Lower leg skin (tissue), 4 donors: Measurements from ENCODE around the gene GPR62. TPM values are rescaled to one million over a fixed set of nuclear protein-coding genes. Genes with fewer than 3 reads are reported as not detected.

Source experiments
- DNase-seq, 2 donors: peaks; one replicate each; pipeline ENCODE4 v3.0.0-alpha.2; 2019; ENCODE audit warnings: low spot score in 2 of 2
- H3K4me3 ChIP-seq: fragments of 200-600 bp; sonication (generic); 2 replicates; pipeline ENCODE4 v1.5.1; 2017; ENCODE audit warnings: mild to moderate bottlenecking, low read depth; ENCODE audit not compliant: poor library complexity, severe bottlenecking
- POLR2A ChIP-seq, 2 donors: fragments of 450-650 bp; IDR thresholded peaks; one replicate each; pipeline ENCODE4 v1.6.1; 2016 to 2017; ENCODE audit warnings: antibody characterized with exemption in 2 of 2, mild to moderate bottlenecking in 1 of 2, moderate library complexity in 1 of 2
- WGBS, 2 donors: methylation state at CpG; one replicate each; pipeline ENCODE4 v1.1.5; 2018; 5-methylcytosine and 5-hydroxymethylcytosine counted together
- intact Hi-C: fragments of 100-400 bp; cut with DNase I; formaldehyde crosslinking; loops from one replicate; pipeline ENCODE4 v1.15.0; 2023; ENCODE audit warnings: low total_unique reads
- total RNA-seq, 4 donors: library from RNA; depleted of rRNA; stranded (reverse); fragments of >200 nt; gene quantifications; one replicate each; pipeline ENCODE4 v1.1.0, GENCODE V29; 2016
- TF ChIP-seq, protein P1 (sequence below), 3 donors: fragments of 450-650 bp; IDR thresholded peaks; one replicate each; pipeline ENCODE4 v1.5.1; 2016; ENCODE audit warnings: antibody characterized with exemption in 3 of 3, mild to moderate bottlenecking in 3 of 3, moderate library complexity in 2 of 3

GPR62 gene
- total RNA-seq, 4 donors from 2014 or later = not detected

DNA sequence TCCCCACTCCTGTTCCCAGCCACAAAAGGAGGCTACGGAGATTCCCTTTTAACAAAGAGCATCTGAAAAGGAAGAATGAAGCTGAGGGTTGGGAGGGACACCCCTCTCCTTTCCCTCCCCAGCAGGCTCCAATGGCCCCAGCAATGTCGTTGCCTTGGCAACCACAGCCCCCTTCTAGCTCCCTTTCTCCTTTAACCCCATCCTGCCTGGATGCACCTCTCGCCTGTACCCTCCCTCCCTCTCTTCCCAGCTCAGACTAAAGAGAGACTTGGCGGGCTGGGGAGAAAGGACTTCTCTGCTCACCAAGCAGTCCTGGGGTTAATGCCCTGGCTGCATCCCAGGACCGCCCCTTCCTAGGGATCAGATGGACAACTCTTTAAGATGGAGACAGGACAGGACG is 47.6 kb downstream of the GPR62 start:
- H3K4me3 ChIP-seq = no peak overlapping the region
- WGBS, 2 donors = 76% methylated on average over 6 of the region's 6 CpGs
- DNase-seq = no peak
- intact Hi-C loops = loop anchor here (5.0 kb wide), 2 partner anchors 120 to 140 kb away; no protein-coding TSS in a partner anchor
- TF ChIP-seq, protein P1, sequence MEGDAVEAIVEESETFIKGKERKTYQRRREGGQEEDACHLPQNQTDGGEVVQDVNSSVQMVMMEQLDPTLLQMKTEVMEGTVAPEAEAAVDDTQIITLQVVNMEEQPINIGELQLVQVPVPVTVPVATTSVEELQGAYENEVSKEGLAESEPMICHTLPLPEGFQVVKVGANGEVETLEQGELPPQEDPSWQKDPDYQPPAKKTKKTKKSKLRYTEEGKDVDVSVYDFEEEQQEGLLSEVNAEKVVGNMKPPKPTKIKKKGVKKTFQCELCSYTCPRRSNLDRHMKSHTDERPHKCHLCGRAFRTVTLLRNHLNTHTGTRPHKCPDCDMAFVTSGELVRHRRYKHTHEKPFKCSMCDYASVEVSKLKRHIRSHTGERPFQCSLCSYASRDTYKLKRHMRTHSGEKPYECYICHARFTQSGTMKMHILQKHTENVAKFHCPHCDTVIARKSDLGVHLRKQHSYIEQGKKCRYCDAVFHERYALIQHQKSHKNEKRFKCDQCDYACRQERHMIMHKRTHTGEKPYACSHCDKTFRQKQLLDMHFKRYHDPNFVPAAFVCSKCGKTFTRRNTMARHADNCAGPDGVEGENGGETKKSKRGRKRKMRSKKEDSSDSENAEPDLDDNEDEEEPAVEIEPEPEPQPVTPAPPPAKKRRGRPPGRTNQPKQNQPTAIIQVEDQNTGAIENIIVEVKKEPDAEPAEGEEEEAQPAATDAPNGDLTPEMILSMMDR (IDR thresholded peaks at IDR 0.05) = no peak
- TF ChIP-seq POLR2A (IDR thresholded peaks at IDR 0.05) = no peak

GRCh38 chr3:52004163-52004787 is 49.1 kb downstream of the GPR62 start:
- no peak for DNase-seq
- H3K4me3 ChIP-seq = no peak overlapping the region
- TF ChIP-seq POLR2A (IDR thresholded peaks at IDR 0.05) = no peak
- TF ChIP-seq, protein P1 (IDR thresholded peaks at IDR 0.05) = no peak
- WGBS, 2 donors = 73 to 74% methylated on average over 16 of the region's 16 CpGs
- intact Hi-C loops = loop anchor here (5.0 kb wide), 2 partner anchors 118 to 138 kb away; no protein-coding TSS in a partner anchor

GRCh38 chr3:52004906-52005395 is 49.8 kb downstream of the GPR62 start:
- no peak for TF ChIP-seq POLR2A (IDR thresholded peaks at IDR 0.05)
- TF ChIP-seq, protein P1 (IDR thresholded peaks at IDR 0.05) = no peak
- intact Hi-C loops = loop anchor here (5.0 kb wide), 2 partner anchors 117 to 137 kb away; no protein-coding TSS in a partner anchor
- no peak for DNase-seq
- 75 to 94% methylated on average over 3 to 4 of the region's 4 CpGs for WGBS, 2 donors
- H3K4me3 ChIP-seq = no peak overlapping the region

DNA sequence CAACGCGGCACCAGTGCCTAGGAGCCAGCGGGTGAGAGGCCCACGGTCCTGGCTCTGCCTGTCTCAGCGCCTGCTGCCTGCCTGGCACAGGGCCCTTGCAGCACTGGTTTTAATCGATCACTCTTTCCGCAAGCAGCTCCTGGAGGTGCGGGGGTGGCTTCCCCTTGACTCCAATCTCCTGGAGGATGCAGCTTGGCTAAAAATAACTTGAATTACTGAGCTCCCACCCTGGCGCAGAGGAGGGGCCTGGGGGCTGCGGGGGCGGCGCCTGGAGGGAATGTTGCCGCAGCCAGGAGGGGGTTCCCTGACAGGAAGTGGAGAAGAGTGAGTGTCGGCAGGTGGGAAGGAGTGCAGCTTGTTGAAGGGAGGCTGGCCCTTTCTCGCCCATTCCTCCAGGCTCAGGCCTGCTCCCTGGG is 50.4 kb downstream of the GPR62 start:
- TF ChIP-seq, protein P1 (IDR thresholded peaks at IDR 0.05) = no peak
- TF ChIP-seq POLR2A (IDR thresholded peaks at IDR 0.05) = no peak
- 2 to 10% methylated on average over 14 to 15 of the region's 15 CpGs for WGBS, 2 donors
- no peak overlapping the region for H3K4me3 ChIP-seq
- no peak for DNase-seq
- intact Hi-C loops = no loop called here

- intact Hi-C loops = no loop called here
- WGBS, 2 donors = 50 to 65% methylated on average over 4 to 6 of the region's 8 CpGs
- no peak for TF ChIP-seq POLR2A (IDR thresholded peaks at IDR 0.05)
- TF ChIP-seq, protein P1 (IDR thresholded peaks at IDR 0.05) = no peak
- DNase-seq = no peak
- H3K4me3 ChIP-seq = no peak overlapping the region
Measured at GRCh38 chr3:52006017-52006819, 51.0 kb downstream of the GPR62 start.
